Endothelial cell of umbilical vein (primary cell): Measurements from ENCODE around the gene RPL22.

Experiments used
- EZH2 ChIP-seq: IDR thresholded peaks from 2 replicates; pipeline ENCODE4 v1.6.1; 2012; ENCODE audit warnings: borderline replicate concordance, low read depth, mild to moderate bottlenecking, moderate library complexity, low read length, inconsistent platforms; ENCODE audit not compliant: severe bottlenecking
- POLR2A ChIP-seq: IDR thresholded peaks from 2 replicates; pipeline ENCODE4 v1.6.1; 2012; ENCODE audit warnings: low read depth, mild to moderate bottlenecking, control low read depth, low read length
- POLR2AphosphoS5 ChIP-seq: IDR thresholded peaks from 2 replicates; pipeline ENCODE4 v1.6.1; 2012; ENCODE audit warnings: low read depth, mild to moderate bottlenecking, control low read depth, low read length, moderate library complexity; ENCODE audit not compliant: insufficient read depth
- TF ChIP-seq, protein P1 (sequence below), 2 donors: IDR thresholded peaks; 1 replicate in 1 of 2; 2 replicates in 1 of 2; pipeline ENCODE4 v1.5.1; 2011; ENCODE audit warnings: low read length in 2 of 2, mild to moderate bottlenecking in 2 of 2, moderate library complexity in 2 of 2, control low read depth in 1 of 2, inconsistent platforms in 1 of 2, low read depth in 1 of 2; ENCODE audit not compliant: insufficient read depth in 1 of 2; ENCODE audit errors: extremely low read depth in 1 of 2
- TF ChIP-seq, protein P2 (sequence below): IDR thresholded peaks from 2 replicates; pipeline ENCODE4 v1.6.1; 2011; ENCODE audit not compliant: insufficient read depth, insufficient read length

GRCh38 chr1:6152882-6153281 is 46.5 kb downstream of the RPL22 start:
- TF ChIP-seq, protein P1, sequence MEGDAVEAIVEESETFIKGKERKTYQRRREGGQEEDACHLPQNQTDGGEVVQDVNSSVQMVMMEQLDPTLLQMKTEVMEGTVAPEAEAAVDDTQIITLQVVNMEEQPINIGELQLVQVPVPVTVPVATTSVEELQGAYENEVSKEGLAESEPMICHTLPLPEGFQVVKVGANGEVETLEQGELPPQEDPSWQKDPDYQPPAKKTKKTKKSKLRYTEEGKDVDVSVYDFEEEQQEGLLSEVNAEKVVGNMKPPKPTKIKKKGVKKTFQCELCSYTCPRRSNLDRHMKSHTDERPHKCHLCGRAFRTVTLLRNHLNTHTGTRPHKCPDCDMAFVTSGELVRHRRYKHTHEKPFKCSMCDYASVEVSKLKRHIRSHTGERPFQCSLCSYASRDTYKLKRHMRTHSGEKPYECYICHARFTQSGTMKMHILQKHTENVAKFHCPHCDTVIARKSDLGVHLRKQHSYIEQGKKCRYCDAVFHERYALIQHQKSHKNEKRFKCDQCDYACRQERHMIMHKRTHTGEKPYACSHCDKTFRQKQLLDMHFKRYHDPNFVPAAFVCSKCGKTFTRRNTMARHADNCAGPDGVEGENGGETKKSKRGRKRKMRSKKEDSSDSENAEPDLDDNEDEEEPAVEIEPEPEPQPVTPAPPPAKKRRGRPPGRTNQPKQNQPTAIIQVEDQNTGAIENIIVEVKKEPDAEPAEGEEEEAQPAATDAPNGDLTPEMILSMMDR (IDR thresholded peaks at IDR 0.05; ENCODE audit: extremely low read depth in 1 of 2, insufficient read depth in 1 of 2, low read depth in 1 of 2, low read length in 2 of 2), result no peak
- no peak for TF ChIP-seq POLR2A
- TF ChIP-seq, protein P2, sequence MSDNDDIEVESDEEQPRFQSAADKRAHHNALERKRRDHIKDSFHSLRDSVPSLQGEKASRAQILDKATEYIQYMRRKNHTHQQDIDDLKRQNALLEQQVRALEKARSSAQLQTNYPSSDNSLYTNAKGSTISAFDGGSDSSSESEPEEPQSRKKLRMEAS, result no peak
- TF ChIP-seq EZH2, result no peak
- no peak for TF ChIP-seq POLR2AphosphoS5
